Osteoblast (primary cell): ENCODE results near the gene SORCS1. TPM values are rescaled to one million over a fixed set of nuclear protein-coding genes. Genes with fewer than 3 reads are reported as not detected.

Experiments
- DNase-seq: peaks from one replicate; pipeline ENCODE4 v3.0.0; 2011; ENCODE audit warnings: low spot score, mixed read lengths; ENCODE audit not compliant: insufficient read length; ENCODE audit errors: missing footprints
- H2AFZ ChIP-seq: 2 replicates; pipeline ENCODE4 v1.6.0; 2011; ENCODE audit warnings: mild to moderate bottlenecking, low read length
- H3K27ac ChIP-seq: 2 replicates; pipeline ENCODE4 v1.5.1; 2011; ENCODE audit warnings: mild to moderate bottlenecking, low read depth, low read length, moderate library complexity
- H3K27me3 ChIP-seq: 2 replicates; pipeline ENCODE4 v1.6.0; 2012; ENCODE audit warnings: mild to moderate bottlenecking, control low read depth, inconsistent platforms, low read length, moderate library complexity; ENCODE audit not compliant: insufficient read depth
- H3K36me3 ChIP-seq: 2 replicates; pipeline ENCODE4 v1.5.1; 2011; ENCODE audit warnings: mild to moderate bottlenecking, low read length, control low read depth, moderate library complexity; ENCODE audit not compliant: insufficient read depth
- H3K4me1 ChIP-seq: 2 replicates; pipeline ENCODE4 v1.5.1; 2011; ENCODE audit warnings: mild to moderate bottlenecking, low read length, control low read depth, moderate library complexity; ENCODE audit not compliant: insufficient read depth
- H3K4me2 ChIP-seq: 2 replicates; pipeline ENCODE4 v1.6.0; 2011; ENCODE audit warnings: mild to moderate bottlenecking, low read length; ENCODE audit not compliant: insufficient read depth
- H3K4me3 ChIP-seq: fragments of 200-600 bp; sonication (generic); 3 replicates; pipeline ENCODE4 v1.5.1; 2012; ENCODE audit warnings: mild to moderate bottlenecking, low read length, inconsistent platforms; ENCODE audit not compliant: insufficient read depth
- H3K79me2 ChIP-seq: 2 replicates; pipeline ENCODE4 v1.6.0; 2012; ENCODE audit warnings: mild to moderate bottlenecking, low read length, control low read depth, inconsistent platforms; ENCODE audit not compliant: insufficient read depth
- H3K9me3 ChIP-seq: 2 replicates; pipeline ENCODE4 v1.5.1; 2011; ENCODE audit warnings: low read depth, low read length, control low read depth
- H4K20me1 ChIP-seq: 2 replicates; pipeline ENCODE4 v1.6.0; 2012; ENCODE audit warnings: mild to moderate bottlenecking, low read length, control low read depth; ENCODE audit not compliant: insufficient read depth
- total RNA-seq: library from RNA; depleted of rRNA; stranded (reverse); fragments of >200 nt; gene quantifications from 2 replicates; pipeline ENCODE4 v1.2.3, GENCODE V29; 2012
- TF ChIP-seq, protein P1 (sequence below): IDR thresholded peaks from 2 replicates; pipeline ENCODE4 v1.5.1; 2011; ENCODE audit warnings: mild to moderate bottlenecking, low read depth, low read length, moderate library complexity; ENCODE audit errors: extremely low read depth

SORCS1 gene
- total RNA-seq, 1 donor, result not detected

DNA sequence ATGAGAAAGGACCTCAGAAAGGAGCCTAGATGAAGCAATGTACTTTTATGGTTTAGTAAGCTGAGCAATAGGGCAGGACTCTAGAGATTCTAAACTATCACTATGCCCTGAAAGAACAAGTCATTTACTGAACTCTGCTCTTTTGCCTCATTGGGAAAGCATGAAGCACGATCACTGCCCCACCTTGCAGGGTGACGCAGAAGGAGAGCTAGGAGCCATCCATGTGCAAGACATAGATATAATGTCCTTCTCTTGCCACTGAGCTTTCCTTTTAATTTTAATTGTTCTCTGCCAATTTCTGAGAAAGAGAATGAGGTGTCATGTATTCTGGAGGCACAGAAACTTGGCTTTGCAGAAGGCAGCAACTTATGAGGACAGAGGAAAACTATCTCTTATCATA, 108.3 kb downstream of the SORCS1 start:
- H2AFZ ChIP-seq, result no peak overlapping the region
- no peaks in the 10 kb centered on the region for H3K9me3 ChIP-seq
- no peaks in the 10 kb centered on the region for H3K36me3 ChIP-seq
- H3K27me3 ChIP-seq, result no peaks in the 10 kb centered on the region
- no peaks in the 10 kb centered on the region for H3K79me2 ChIP-seq
- H3K4me3 ChIP-seq, result no peak overlapping the region
- no peak overlapping the region for H3K4me2 ChIP-seq
- H3K4me1 ChIP-seq, result no peaks in the 10 kb centered on the region
- no peaks in the 10 kb centered on the region for H4K20me1 ChIP-seq
- no peak overlapping the region for H3K27ac ChIP-seq
- TF ChIP-seq, protein P1, sequence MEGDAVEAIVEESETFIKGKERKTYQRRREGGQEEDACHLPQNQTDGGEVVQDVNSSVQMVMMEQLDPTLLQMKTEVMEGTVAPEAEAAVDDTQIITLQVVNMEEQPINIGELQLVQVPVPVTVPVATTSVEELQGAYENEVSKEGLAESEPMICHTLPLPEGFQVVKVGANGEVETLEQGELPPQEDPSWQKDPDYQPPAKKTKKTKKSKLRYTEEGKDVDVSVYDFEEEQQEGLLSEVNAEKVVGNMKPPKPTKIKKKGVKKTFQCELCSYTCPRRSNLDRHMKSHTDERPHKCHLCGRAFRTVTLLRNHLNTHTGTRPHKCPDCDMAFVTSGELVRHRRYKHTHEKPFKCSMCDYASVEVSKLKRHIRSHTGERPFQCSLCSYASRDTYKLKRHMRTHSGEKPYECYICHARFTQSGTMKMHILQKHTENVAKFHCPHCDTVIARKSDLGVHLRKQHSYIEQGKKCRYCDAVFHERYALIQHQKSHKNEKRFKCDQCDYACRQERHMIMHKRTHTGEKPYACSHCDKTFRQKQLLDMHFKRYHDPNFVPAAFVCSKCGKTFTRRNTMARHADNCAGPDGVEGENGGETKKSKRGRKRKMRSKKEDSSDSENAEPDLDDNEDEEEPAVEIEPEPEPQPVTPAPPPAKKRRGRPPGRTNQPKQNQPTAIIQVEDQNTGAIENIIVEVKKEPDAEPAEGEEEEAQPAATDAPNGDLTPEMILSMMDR, result no peak
- no peak for DNase-seq

DNA sequence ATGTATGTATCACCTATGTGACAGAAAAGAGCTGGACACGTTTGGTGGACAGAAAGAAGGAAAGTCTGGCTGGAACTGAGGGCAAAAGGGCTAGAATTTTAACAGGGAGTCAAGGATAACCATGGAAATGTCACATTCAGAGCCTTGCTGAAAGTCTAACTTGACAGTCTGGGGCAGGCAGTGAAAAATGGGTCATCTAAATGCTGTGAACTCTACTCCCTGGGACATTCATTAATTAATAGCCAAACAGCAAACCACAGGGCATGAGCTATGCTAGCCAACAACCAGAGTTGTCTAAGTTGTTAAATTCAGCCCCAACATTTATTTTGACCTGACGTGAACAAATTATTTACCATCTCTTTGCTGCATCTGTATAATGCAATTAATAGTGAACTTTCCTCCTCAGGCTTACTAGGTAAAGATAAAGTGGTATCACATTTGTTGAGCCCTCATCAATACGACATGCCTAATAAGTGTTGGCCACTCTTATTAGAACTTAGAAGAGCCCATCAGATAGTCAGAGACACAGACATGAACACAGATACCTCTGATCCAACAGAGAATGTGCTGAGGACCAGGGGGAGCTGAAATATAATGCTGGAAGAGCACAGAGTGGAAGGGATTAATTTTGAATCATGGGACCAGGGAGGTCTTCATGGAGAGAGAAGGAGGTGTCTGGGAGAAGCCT, 109.9 kb downstream of the SORCS1 start:
- Histone ChIP-seq H3K9me3 (no peaks in the 10 kb centered on the region), H3K4me3 (no peak overlapping the region), H3K36me3 (no peaks in the 10 kb centered on the region), H3K79me2 (no peaks in the 10 kb centered on the region), H2AFZ (no peak overlapping the region), H3K4me2 (no peak overlapping the region), H3K27ac (no peak overlapping the region), H3K27me3 (no peaks in the 10 kb centered on the region), H4K20me1 (no peaks in the 10 kb centered on the region), H3K4me1 (no peaks in the 10 kb centered on the region)
- DNase-seq, result no peak
- TF ChIP-seq, protein P1, result no peak

DNA sequence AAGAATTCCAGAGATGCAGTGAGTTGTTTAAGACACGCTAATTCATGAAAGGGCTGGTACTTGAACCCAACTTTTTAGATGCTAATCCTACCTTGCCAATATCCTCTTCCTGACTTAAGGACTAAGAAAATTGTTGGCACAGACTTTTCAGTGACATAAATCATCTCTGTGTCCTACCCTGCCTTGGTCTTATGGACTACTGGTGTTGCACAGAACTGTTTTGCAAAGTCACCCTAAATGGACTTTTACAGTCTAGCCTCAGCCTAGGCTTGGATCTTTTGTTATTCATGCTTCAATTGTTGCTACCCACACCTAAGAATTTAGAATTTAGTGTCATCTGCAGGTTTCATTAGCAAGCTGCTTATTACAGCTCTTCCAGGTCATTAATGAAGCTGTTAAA, 112.7 kb downstream of the SORCS1 start:
- DNase-seq, result no peak
- no peaks in the 10 kb centered on the region for H3K9me3 ChIP-seq
- H2AFZ ChIP-seq, result no peak overlapping the region
- no peaks in the 10 kb centered on the region for H4K20me1 ChIP-seq
- H3K4me3 ChIP-seq, result no peak overlapping the region
- H3K4me1 ChIP-seq, result no peaks in the 10 kb centered on the region
- TF ChIP-seq, protein P1, result no peak
- no peak overlapping the region for H3K4me2 ChIP-seq
- no peaks in the 10 kb centered on the region for H3K27me3 ChIP-seq
- no peak overlapping the region for H3K27ac ChIP-seq
- no peaks in the 10 kb centered on the region for H3K79me2 ChIP-seq
- H3K36me3 ChIP-seq, result no peaks in the 10 kb centered on the region

DNA sequence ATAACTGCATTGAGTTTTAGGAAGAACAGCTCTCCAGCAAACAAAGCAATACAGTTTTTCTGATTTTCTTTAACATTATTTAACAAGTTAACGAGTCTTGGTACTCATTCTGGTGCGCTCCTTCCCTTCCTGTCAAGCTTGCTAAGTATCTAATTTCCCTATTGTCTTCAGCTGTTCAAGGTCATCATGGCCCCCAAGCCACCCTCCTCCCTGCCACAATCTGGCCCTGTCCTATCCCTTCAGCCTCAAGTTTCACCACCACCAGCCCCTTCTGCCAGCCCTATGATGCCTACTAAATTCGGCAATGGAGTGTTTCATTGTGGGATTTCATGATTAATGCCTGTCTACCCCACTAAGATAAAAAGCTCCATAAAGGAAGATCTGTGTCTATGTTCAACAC, 121.0 kb downstream of the SORCS1 start:
- Histone ChIP-seq H3K4me3 (no peak overlapping the region), H2AFZ (no peak overlapping the region), H3K4me1 (no peaks in the 10 kb centered on the region), H3K36me3 (no peaks in the 10 kb centered on the region), H3K79me2 (no peaks in the 10 kb centered on the region), H3K9me3 (no peaks in the 10 kb centered on the region), H3K4me2 (no peak overlapping the region), H3K27me3 (no peaks in the 10 kb centered on the region), H4K20me1 (no peaks in the 10 kb centered on the region), H3K27ac (no peak overlapping the region)
- DNase-seq, result no peak
- TF ChIP-seq, protein P1, result no peak
